CD1c-positive myeloid dendritic cell (primary cell): ENCODE results near the gene MKNK1.

Experiments
- DNase-seq: peaks from one replicate; pipeline ENCODE4 v3.0.0-alpha.2; 2016; ENCODE audit errors: extremely low spot score

MKNK1 gene

GRCh38 chr1:46618754-46619415 is 14.8 kb upstream of the MKNK1 start:
- peak; percentile 40 for DNase-seq

GRCh38 chr1:46617833-46618232 is 13.8 kb upstream of the MKNK1 start:
- DNase-seq, result no peak

- DNase-seq, result no peak
These were observed 13.2 kb upstream of the MKNK1 start for GRCh38 chr1:46617108-46617800.

GRCh38 chr1:46616277-46617107 is 12.4 kb upstream of the MKNK1 start, which contains the start of gene MOB3C:
TSS of gene MOB3C (minus strand) at chr1:46616811. CDS start at chr1:46613321, 3,490 bp downstream.
- DNase-seq, result peak; percentile 83

- no peak for DNase-seq
These were observed 11.7 kb upstream of the MKNK1 start for GRCh38 chr1:46615735-46616134.

- DNase-seq, result no peak
These were observed 11.0 kb upstream of the MKNK1 start for GRCh38 chr1:46615088-46615487.

- DNase-seq, result no peak
These were observed 10.5 kb upstream of the MKNK1 start for GRCh38 chr1:46614604-46614984.

GRCh38 chr1:46613661-46614603 is 9.9 kb upstream of the MKNK1 start:
- peak; percentile 86 for DNase-seq

- DNase-seq, result no peak
These were observed 9.0 kb upstream of the MKNK1 start for GRCh38 chr1:46612937-46613660.

GRCh38 chr1:46611691-46612221 is 7.7 kb upstream of the MKNK1 start:
- peak; percentile 45 for DNase-seq

GRCh38 chr1:46607345-46608130 is 3.5 kb upstream of the MKNK1 start:
- no peak for DNase-seq

GRCh38 chr1:46606255-46606965 is 2.3 kb upstream of the MKNK1 start:
- DNase-seq, result no peak

- no peak for DNase-seq
These were observed 1.2 kb upstream of the MKNK1 start for GRCh38 chr1:46605232-46605631.

GRCh38 chr1:46603481-46603857 is 599 bp downstream of the MKNK1 start:
- DNase-seq, result no peak

- no peak for DNase-seq
These were observed 2.6 kb downstream of the MKNK1 start for GRCh38 chr1:46601257-46602007.

- no peak for DNase-seq
These were observed 4.8 kb downstream of the MKNK1 start for GRCh38 chr1:46599059-46599970.

- DNase-seq, result no peak
These were observed 7.2 kb downstream of the MKNK1 start for GRCh38 chr1:46596846-46597245.
